Measurements from ENCODE around the gene KAT2B.

The KAT2B gene

DNA sequence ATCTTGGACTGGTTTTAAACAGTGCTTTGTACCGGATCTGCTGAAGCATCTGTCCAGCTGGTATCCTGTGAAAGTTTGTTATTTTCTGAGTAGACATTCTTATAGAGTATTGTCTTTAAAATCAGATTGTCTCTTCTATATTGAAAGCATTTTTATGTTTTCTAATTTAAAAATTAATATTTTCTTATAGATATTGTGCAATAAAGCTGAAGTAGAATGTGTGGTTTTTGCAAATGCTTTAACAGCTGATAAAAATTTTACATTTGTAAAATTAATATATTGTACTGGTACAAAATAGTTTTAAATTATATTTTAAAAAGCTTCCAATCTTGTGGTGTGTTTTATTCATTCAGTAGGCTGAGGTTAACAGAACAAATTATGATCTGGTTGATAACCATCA lies 113.8 kb downstream of the KAT2B start:
- no peak for DNase-seq

- DNase-seq: no peak
These were observed 114.7 kb downstream of the KAT2B start for GRCh38 chr3:20154928-20155327.

- no peak for DNase-seq
These were observed 120.0 kb downstream of the KAT2B start for GRCh38 chr3:20160230-20160629.

- DNase-seq: no peak
These were observed 121.5 kb downstream of the KAT2B start for GRCh38 chr3:20161714-20162113.

DNA sequence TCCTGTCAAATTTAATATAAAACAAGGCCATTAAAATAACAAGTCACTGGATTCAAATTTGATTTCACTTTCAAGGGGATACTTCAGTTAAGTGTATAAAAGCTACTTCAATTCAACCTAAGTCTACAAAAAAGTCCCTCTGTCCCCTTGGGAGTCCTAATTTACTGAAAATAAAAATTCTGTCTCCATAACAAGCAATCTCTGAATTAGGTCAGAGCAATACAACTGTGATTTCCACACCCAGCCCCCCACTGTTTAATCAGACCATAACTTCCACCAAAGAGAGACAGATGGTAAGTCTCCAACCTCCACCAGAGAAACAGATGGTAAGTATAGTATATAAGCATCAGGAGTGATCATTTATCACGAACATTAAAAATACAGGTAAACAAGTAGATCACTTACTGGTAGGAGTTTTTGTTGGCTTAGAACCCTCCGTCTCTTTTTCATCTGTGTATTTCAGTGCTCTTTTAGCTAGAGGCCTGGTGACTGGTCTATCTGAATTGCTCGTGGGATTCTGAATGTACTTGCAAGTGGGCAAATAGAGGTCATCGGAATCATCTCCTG lies 133.7 kb downstream of the KAT2B start:
- DNase-seq: no peak

GRCh38 chr3:20181276-20181675 lies 141.0 kb downstream of the KAT2B start:
- DNase-seq: no peak

DNA sequence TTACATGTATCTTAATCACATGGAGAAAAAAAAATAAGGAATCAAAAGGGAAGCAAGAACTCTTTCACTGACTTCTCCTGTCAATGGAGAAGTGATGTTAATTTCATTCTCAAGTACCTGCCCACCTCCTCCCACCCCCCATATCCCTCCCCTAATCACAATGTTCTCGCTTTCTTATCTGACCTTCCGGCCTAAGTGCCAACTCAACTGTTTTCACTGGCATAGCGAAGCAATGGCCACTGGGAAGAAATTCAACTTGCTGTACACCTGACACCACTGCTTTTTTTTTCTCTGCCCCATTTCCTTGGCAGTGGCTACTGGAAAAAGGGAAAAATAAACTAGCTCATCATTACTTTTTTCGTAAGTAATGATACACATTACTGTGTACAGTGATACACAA lies 142.0 kb downstream of the KAT2B start:
- DNase-seq: no peak

DNA sequence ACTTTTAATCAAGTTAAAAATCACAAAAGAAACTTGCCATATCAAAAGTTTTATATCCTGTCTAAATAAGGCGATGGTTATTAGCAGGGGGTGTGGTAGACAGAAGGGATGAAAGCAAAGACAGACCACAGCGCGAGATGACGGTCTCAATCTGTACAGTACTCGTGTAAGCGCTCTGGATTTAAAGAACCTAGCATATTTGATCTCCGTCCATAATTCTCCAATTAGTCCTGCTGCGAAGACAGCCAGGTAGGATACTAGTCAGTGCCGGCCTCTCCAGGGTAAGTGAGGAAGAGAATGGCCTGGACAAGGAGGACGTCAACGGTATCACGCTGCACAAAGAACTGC lies 145.1 kb downstream of the KAT2B start:
- no peak for DNase-seq

DNA sequence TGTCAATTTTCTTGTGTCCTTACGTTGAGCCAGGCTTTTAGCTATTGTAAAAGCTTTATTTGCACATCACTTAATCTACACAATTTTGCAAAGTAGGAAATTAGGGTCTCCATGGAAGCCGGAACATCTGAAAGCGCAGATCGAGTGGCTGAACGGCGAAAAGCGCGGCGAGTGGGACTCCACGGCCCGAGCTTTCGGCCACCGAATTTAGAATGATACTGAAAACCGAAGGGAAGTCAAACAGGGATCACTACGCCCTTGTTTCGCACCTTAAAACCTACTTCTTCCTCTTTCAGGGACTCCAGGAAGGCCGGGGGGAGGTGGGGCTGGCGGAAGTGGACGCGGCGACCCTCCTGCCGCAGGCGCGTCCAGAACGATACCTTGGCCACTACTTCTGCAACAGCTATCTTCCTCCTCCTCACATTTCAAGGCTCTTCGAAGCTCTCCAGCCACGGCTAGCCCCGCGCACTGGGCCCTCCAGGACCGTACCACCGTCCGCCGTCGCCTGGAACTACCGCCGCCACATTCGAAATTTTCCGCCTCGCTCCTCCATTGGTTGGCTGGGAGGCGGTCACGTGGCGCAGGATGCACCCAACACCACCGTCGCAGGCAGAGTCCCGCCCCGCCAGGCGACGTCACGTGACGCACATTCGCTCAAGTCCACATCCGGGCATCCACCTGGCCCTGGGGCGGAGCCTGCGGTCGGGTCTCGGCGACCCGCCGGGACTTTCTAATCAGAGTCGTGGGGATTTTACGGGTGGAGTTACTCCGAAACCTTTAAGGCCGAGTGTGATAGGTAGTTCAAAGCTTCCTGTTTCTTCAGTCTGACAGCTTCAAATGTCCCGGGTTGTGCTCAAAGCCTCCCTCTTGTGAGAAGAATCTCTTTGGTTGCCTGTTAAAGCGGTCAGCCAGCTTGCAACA lies 145.7 kb downstream of the KAT2B start, which contains the start of gene SGO1:
Gene SGO1, minus strand, starts transcription at position 528 of the 921 bp plus-strand sequence. CDS start 2,179 bp downstream, outside the sequence.
- peak; percentile 99 for DNase-seq

- no peak for DNase-seq
These were observed 146.4 kb downstream of the KAT2B start for GRCh38 chr3:20186600-20187004.

DNA sequence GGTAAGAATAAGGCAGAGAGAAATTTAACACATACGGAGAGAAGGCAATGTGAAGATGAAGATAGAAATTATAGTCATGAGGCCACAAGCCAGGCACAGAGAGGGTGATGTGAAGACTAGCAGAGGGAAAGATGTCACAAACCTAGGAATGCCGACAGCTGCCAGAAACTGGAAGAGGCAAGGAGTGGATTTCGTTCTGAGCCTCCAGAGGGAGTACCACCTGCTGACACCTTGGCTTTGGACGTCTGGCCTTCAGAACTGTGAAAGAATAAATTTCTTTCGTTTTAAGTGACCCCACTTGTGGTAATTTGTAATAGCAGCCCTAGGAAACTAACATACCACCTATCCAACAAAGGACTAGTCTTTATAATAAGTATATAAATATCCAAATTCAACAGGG lies 150.7 kb downstream of the KAT2B start:
- DNase-seq: no peak

DNA sequence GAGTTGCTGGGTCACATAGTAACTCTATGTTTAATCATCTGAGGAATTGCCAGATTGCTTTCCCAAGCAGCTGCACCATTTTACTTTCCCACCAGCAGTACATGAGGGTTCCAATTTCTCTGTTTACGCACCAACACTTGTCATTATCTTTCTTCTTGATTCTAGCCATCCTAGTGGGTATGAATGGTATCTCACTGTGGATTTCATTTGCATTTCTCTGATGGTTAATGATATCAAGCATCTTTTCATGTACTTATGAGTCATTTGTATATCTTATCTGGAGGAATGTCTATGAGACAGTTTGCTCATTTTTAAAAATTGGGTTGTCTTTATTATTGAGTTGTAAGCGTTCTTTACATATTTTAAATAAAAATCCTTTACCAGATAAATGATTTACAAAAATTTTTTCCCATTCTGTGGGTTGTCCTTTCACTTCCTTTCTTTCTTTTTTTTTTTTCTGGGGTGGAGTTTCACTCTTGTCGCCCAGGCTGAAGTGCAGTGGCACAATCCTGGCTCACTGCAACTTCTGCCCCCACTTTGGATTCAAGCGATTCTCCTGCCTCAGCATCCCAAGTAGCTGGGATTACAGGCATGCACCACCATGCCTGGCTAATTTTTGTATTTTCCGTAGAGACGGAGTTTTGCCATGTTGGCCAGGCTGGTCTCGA lies 154.7 kb downstream of the KAT2B start:
- no peak for DNase-seq

DNA sequence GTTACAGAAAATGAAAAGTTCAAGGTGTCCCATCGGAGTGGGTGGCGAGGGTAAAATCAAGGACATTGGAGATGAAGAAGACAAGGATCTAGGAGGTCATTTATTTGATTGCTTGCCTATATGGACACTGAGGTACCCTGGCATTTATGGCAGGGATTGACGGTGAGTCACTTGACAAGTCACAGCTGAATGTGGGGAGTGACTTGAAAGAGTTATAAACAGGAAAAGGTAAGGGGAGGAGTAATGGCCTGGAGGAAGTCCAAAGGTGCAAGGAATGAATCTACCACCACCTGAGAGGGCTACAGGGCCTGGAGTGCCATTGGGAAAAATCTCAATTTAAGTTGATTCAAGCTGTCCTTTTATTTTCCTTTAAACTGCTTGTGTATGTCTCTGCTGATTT lies 157.5 kb downstream of the KAT2B start:
- DNase-seq: no peak

GRCh38 chr3:20201143-20201542 lies 160.9 kb downstream of the KAT2B start:
- no peak for DNase-seq
